HUES64 (cell line): ENCODE measurements around the gene BCORL1.

Experiments
- H3K27ac ChIP-seq: 2 replicates; pipeline ENCODE4 v1.7.0; 2013; ENCODE audit warnings: low read depth, low read length, inconsistent platforms
- H3K27me3 ChIP-seq: 2 replicates; pipeline ENCODE4 v1.6.1; 2013; ENCODE audit warnings: mild to moderate bottlenecking, low read length; ENCODE audit not compliant: insufficient read depth
- H3K36me3 ChIP-seq: 2 replicates; pipeline ENCODE4 v1.6.1; 2013; ENCODE audit warnings: mild to moderate bottlenecking, low read length; ENCODE audit not compliant: insufficient read depth
- H3K4me1 ChIP-seq: 2 replicates; pipeline ENCODE4 v1.6.1; 2013; ENCODE audit warnings: mild to moderate bottlenecking, low read length, moderate library complexity; ENCODE audit not compliant: insufficient read depth
- H3K4me3 ChIP-seq: 2 replicates; pipeline ENCODE4 v1.5.1; 2013; ENCODE audit warnings: mild to moderate bottlenecking, low read length, moderate library complexity
- H3K9ac ChIP-seq: 2 replicates; pipeline ENCODE4 v1.6.1; 2013; ENCODE audit warnings: mild to moderate bottlenecking, low read depth, low read length
- H3K9me3 ChIP-seq: 2 replicates; pipeline ENCODE4 v1.6.1; 2013; ENCODE audit warnings: low read depth, low read length; ENCODE audit not compliant: insufficient read depth
- WGBS: fragments of 150-250, 120-280 bp; methylation state at CpG from one replicate; pipeline ENCODE4 v1.1.7; 2013; ENCODE audit warnings: missing lambda C conversion rate; 5-methylcytosine and 5-hydroxymethylcytosine counted together

The BCORL1 gene

DNA sequence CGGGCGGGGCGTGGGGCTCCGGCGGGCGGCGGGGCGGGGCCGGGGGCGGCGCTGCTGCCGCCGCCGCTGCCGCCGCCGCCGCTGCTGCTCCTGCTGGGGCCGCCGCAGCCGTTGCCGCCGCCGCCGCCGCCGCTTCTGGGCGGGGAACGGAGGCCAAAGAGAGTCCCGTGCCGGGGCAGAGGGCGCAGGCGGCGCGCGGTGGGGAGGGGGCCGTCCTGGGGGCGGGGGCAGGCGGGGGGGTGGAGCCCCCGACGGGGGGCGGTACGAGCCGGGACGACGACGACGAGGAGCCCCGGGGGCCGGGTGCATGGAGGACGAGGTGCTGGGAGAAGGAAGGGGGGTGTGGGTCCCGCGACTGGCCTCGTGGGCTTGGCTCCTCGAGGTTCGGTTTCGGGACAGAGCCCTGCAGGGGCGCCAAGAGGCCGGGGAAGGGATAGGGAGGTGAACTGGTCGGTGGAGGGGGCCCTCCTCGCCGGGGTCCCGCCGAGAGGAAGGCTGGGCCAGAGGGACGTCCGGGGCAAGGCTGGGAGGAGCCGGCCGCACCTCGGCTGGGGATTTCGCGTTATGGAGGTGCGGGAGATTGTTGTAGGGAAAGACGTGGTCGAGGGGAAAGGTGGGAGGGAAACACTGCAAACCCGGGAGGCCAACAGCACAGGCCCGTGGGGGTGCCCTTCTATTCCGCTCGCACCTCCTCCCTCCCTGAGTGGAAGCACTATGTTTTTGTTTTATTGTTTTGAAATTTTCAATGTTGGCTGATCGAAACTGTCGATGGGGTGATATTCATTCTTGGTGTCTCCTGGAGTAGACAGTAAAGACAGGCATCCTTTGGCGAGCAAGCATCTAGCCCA is 1.9 kb downstream of the BCORL1 start:
- no peaks in the 10 kb centered on the region for H3K4me1 ChIP-seq
- H3K36me3 ChIP-seq: no peaks in the 10 kb centered on the region
- H3K27me3 ChIP-seq: peaks cover 44% of the 10 kb centered on the region
- H3K9me3 ChIP-seq: no peaks in the 10 kb centered on the region
- 2% methylated on average over 39 of the region's 81 CpGs for WGBS
- no peak overlapping the region for H3K27ac ChIP-seq
- peak overlapping the region; percentile 36 for H3K9ac ChIP-seq
- H3K4me3 ChIP-seq: peak overlapping the region; percentile 64

DNA sequence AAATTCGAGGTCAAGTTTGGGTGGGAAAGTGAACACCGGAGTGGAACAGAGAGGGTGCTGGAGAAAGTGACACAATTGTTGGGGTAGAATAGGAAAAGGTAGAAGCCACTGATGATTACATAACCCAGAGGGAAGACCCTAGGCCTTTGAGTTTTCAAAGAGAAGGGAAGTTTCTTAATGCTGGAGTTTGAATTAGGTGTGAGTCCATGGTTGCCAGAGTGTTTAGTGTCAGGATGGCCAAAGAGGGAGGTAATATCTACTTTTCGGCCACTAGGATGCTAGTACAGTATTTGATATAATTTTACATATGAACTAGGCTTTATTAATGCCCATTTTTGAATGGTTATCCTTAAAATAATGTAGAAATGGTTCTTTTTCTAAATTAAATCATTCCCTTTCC is 5.4 kb downstream of the BCORL1 start:
- Histone ChIP-seq H3K27me3 (peaks cover 23% of the 10 kb centered on the region), H3K36me3 (no peaks in the 10 kb centered on the region), H3K27ac (no peak overlapping the region), H3K9me3 (no peaks in the 10 kb centered on the region), H3K9ac (no peak overlapping the region), H3K4me3 (no peak overlapping the region), H3K4me1 (no peaks in the 10 kb centered on the region)
- WGBS: 76% methylated on average over 2 of the region's 3 CpGs

DNA sequence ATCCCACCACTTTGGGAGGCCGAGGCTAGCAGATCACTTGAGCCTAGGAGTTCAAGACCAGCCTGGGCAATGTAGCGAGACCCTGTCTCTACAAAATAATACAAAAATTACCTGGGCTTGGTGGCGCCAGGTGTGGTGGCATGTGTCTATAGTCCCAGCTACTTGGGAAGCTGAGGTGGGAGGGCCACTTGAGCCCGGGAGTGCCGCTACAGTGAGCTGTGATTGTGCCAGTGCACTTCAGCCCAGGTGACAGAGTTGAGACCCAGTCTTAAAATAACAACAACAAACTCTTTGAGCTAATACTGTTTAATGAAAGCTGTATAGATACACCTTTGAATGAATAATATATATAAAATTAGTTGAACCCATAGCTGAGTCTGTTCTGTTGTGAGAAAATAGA is 9.7 kb downstream of the BCORL1 start:
- 95% methylated on average over 5 of the region's 5 CpGs for WGBS
- Histone ChIP-seq H3K9ac (no peak overlapping the region), H3K27me3 (no peaks in the 10 kb centered on the region; the same call in 1 of the 2 replicates), H3K9me3 (no peaks in the 10 kb centered on the region), H3K4me3 (no peak overlapping the region), H3K27ac (no peak overlapping the region), H3K36me3 (no peaks in the 10 kb centered on the region), H3K4me1 (no peaks in the 10 kb centered on the region)

DNA sequence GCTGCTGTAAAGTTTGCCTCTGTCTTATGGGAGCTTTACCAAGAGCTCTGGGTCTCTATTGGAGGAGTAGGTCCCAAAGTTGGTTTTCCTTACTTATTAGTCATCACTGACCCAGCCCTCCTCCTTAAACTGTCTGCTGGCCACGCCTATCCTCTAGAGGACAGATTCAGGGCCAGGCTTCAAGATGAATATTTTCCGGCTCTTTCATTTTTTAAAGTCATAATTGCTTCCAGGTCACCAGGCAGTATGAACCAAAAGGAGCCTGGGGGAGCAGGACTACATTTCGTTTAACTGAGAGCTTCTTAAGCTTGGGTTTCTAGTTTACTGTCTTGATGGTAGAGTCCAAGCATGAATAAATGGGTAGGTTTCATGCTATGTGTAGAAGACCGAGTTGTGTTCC is 13.7 kb downstream of the BCORL1 start:
- H3K9ac ChIP-seq: no peak overlapping the region
- no peaks in the 10 kb centered on the region for H3K36me3 ChIP-seq
- H3K4me3 ChIP-seq: no peak overlapping the region
- 84% methylated on average over 4 of the region's 4 CpGs for WGBS
- H3K9me3 ChIP-seq: no peaks in the 10 kb centered on the region
- no peaks in the 10 kb centered on the region for H3K4me1 ChIP-seq
- no peak overlapping the region for H3K27ac ChIP-seq
- H3K27me3 ChIP-seq: no peaks in the 10 kb centered on the region

DNA sequence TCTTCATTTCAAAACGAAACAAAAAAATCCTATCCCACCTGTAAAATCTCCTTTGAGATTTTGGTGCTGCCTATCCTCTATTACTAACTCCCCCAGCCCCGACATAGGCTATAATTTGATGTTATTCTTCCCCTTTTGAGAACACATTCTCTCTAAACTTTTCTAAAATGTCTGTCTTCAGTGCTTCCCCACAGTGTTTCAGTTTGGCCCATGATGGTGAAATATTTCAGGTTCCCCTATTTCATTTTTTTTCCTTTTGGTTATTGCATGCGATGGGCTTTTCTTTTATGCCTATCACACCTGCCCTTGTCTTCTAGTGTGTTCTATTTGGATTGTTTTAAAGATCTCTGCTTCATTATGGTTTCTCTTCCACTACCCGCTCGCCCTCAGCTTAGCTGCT is 14.7 kb downstream of the BCORL1 start:
- WGBS: 94% methylated on average over 4 of the region's 5 CpGs
- Histone ChIP-seq H3K4me3 (no peak overlapping the region), H3K4me1 (no peaks in the 10 kb centered on the region), H3K27me3 (no peaks in the 10 kb centered on the region), H3K9me3 (no peaks in the 10 kb centered on the region), H3K9ac (no peak overlapping the region), H3K27ac (no peak overlapping the region), H3K36me3 (no peaks in the 10 kb centered on the region)

DNA sequence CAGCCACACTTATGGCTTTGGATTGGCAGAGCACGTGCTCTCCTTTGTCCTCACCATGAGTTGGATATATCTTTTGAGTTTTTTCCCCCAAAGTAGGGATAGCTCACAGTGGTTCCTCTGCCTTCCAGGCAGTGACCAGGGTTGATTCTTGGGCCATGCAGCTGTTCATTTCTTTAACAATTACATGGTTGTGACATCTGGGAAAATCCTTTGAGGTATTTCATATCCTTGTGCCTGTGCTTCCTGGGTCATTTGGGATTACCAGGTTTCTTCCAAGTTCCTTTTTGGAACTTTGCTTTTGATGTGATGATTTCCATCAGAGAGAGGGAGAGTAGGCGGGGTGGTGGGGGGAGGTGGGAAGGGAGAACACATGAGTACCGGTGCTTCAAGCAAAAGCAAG is 15.6 kb downstream of the BCORL1 start:
- Histone ChIP-seq H3K9ac (no peak overlapping the region), H3K4me1 (no peaks in the 10 kb centered on the region), H3K27me3 (no peaks in the 10 kb centered on the region), H3K4me3 (no peak overlapping the region), H3K36me3 (no peaks in the 10 kb centered on the region), H3K27ac (no peak overlapping the region), H3K9me3 (no peaks in the 10 kb centered on the region)
- WGBS: 39% methylated on average over 3 of the region's 3 CpGs

DNA sequence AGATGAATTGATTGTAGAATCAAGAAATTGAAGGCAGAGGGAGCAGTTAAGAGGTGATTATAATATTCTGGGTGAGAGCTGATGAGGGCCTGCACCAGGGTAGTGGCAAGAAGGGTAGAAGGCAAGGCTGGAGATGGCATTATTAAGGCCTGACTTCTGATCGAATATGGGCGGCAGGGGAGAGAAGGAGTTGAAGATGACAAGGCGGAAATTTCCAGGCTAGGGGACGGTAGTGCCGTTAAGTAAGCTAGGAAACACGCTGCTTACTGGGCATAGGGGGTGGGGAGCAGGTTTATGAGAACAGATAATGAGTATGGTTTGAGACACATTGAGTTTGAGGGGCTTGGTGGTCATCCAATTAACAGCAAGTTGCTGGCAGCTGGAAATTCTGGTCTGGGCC is 19.5 kb downstream of the BCORL1 start:
- H3K36me3 ChIP-seq: no peaks in the 10 kb centered on the region; the same call in 1 of the 2 replicates

DNA sequence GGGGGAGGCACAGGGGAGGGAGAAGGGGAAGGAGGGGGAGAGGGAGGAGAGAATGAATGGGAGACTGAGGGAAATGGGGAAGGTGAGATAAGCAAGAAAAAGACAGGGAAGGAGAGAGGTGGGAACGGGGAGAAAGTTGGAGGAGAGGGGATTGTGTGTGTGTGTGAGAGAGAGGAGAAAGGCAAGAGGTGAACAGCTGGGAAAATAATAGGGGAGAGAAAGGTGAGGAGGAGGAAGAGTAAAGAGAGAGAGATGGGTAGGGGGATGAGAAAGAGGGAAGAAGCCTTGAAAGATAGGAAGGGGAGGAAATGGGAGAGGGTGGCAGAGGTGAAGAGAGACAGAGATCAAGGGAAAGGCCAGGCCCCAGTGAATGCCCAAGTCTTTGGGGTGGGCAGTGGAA is 20.1 kb downstream of the BCORL1 start:
- Histone ChIP-seq H3K27ac (no peak overlapping the region), H3K9me3 (no peaks in the 10 kb centered on the region), H3K4me1 (no peaks in the 10 kb centered on the region), H3K4me3 (no peak overlapping the region), H3K27me3 (no peaks in the 10 kb centered on the region), H3K36me3 (no peaks in the 10 kb centered on the region; the same call in 1 of the 2 replicates), H3K9ac (no peak overlapping the region)
- WGBS: 41% methylated on average over 1 of the region's 1 CpG

More for the DNA sequence above, 19.5 kb downstream of the BCORL1 start:
- Histone ChIP-seq H3K9me3 (no peaks in the 10 kb centered on the region), H3K27ac (no peak overlapping the region), H3K4me3 (no peak overlapping the region), H3K9ac (no peak overlapping the region), H3K27me3 (no peaks in the 10 kb centered on the region), H3K4me1 (no peaks in the 10 kb centered on the region)
- WGBS: 84% methylated on average over 6 of the region's 6 CpGs

DNA sequence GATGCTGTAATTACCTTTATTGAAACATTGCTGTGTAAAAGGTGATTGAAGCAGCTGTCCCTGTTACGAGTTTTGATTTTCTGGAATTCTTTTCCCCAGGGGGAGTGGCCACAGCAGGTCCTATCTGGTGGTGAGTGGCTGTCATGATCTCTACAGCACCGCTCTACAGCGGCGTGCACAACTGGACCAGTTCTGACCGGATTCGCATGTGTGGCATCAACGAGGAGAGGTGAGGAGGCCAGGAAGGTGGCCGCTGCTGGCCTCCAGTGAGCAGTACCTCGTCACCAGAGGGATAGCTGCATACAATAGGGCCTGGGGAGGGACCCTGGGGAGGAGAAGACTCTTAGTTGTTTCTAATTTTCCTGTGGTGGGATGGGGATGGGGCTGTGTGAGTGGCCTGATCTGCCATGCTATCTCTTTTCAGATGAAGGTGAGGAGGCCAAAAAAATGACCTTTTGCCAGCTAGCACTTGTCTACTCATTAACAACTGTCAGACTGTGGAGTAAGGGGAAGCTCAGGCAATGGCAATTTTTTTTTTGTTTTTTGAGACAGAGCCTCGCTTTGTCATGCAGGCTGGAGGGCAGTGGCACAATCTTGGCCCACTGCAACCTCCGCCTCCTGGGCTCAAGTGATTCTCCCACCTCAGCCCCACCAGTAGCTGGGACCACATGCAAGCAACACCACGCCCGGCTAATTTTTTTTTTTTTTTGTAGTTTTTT is 22.8 kb downstream of the BCORL1 start:
- WGBS: 95% methylated on average over 11 of the region's 13 CpGs
- H3K27me3 ChIP-seq: no peaks in the 10 kb centered on the region
- H3K4me3 ChIP-seq: no peak overlapping the region
- H3K9me3 ChIP-seq: no peaks in the 10 kb centered on the region
- no peaks in the 10 kb centered on the region for H3K4me1 ChIP-seq
- no peak overlapping the region for H3K27ac ChIP-seq
- no peak overlapping the region for H3K9ac ChIP-seq
- no peaks in the 10 kb centered on the region; the same call in 1 of the 2 replicates for H3K36me3 ChIP-seq

DNA sequence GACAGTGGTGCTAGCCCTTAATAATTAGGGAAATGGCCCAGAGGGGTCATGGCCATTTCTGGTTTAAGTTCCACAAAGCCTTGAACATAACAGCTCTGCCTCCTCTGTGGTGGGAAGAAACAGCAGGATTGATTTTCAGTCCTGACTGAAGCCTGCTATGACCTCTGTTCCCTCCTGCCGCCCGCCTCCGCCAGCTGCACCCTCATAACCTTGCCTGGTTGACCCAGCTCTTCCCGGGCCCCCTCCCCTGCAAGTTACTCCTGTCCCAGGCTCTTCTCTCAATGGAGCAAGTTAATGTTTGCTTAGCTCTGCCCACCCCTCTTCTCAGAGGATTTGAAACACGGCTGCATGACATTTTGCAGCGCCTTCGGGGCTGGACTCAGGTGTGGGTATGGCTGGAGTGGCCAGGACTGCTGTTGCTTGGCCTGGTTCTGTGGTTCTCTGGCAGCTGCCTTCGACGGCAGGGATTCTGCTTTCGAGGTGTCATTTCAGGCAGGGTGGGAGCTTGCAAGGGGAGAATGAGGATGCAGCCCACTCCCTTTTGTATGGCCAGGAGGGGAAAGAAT is 27.3 kb downstream of the BCORL1 start:
- no peaks in the 10 kb centered on the region for H3K9me3 ChIP-seq
- WGBS: 81% methylated on average over 10 of the region's 10 CpGs
- H3K27me3 ChIP-seq: no peaks in the 10 kb centered on the region
- no peak overlapping the region for H3K9ac ChIP-seq
- H3K4me1 ChIP-seq: no peaks in the 10 kb centered on the region
- H3K36me3 ChIP-seq: no peaks in the 10 kb centered on the region; the same call in 1 of the 2 replicates
- no peak overlapping the region for H3K4me3 ChIP-seq
- H3K27ac ChIP-seq: no peak overlapping the region

DNA sequence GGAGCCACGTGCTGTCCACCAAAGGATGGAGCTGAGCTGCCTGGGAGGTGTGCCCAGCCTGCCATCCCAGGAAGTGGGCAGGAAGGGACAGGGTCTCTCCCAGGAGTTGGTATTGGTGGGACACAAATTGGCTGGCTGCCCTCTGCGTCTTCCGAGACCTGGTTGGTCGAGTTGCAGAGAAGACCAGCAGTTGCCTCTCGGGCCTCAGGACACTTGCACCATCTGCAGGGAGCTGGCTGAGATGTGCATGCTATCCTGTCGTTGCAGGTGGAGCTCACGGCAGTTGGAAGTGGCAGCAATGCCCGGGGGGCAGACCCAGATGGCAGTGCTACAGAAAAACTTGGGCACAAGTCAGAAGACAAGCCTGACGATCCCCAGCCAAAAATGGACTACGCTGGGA is 30.2 kb downstream of the BCORL1 start:
- Histone ChIP-seq H3K9ac (no peak overlapping the region), H3K4me1 (no peaks in the 10 kb centered on the region), H3K4me3 (no peak overlapping the region), H3K27me3 (no peaks in the 10 kb centered on the region), H3K36me3 (no peaks in the 10 kb centered on the region; the same call in 1 of the 2 replicates), H3K27ac (no peak overlapping the region), H3K9me3 (no peaks in the 10 kb centered on the region)
- WGBS: 93% methylated on average over 10 of the region's 10 CpGs
